Stimulated activated CD8-positive, alpha-beta memory T cell treated with anti-CD3 and anti-CD28 coated beads, Interleukin-2, amount 100 ng/mL, for 1 hour (primary cell): Measurements from ENCODE around the gene DMBT1.

Source experiments
- DNase-seq, 2 donors: peaks; one replicate each; pipeline ENCODE4 v3.0.0-alpha.2; 2020; ENCODE audit warnings: low read depth in 2 of 2

The DMBT1 gene

GRCh38 chr10:122560279-122560804 lies at the start of gene DMBT1:
TSS of gene DMBT1 (plus strand) at chr10:122560754. CDS start at chr10:122560771, 17 bp downstream.
- DNase-seq = no peak

- no peak for DNase-seq
Measured at GRCh38 chr10:122513053-122513452, 47.5 kb upstream of the DMBT1 start.

GRCh38 chr10:122514045-122514840 lies 46.3 kb upstream of the DMBT1 start:
- no peak for DNase-seq

- no peak for DNase-seq
Measured at GRCh38 chr10:122515022-122515424, 45.5 kb upstream of the DMBT1 start.

- peak; percentile 8 to 39 for DNase-seq
Measured at GRCh38 chr10:122515588-122516231, 44.8 kb upstream of the DMBT1 start.

GRCh38 chr10:122516734-122517133 lies 43.8 kb upstream of the DMBT1 start:
- no peak for DNase-seq

GRCh38 chr10:122519144-122519543 lies 41.4 kb upstream of the DMBT1 start:
- DNase-seq = no peak

- no peak for DNase-seq
Measured at GRCh38 chr10:122519873-122520272, 40.7 kb upstream of the DMBT1 start.

- no peak for DNase-seq
Measured at GRCh38 chr10:122521011-122521410, 39.5 kb upstream of the DMBT1 start.

GRCh38 chr10:122524811-122525210 lies 35.7 kb upstream of the DMBT1 start:
- no peak for DNase-seq

GRCh38 chr10:122525788-122526187 lies 34.8 kb upstream of the DMBT1 start:
- no peak for DNase-seq

GRCh38 chr10:122526892-122527291 lies 33.7 kb upstream of the DMBT1 start:
- no peak for DNase-seq

- DNase-seq = no peak
Measured at GRCh38 chr10:122530177-122530576, 30.4 kb upstream of the DMBT1 start.

- no peak for DNase-seq
Measured at GRCh38 chr10:122531261-122531660, 29.3 kb upstream of the DMBT1 start.

GRCh38 chr10:122531939-122532338 lies 28.6 kb upstream of the DMBT1 start:
- DNase-seq = no peak

- DNase-seq = no peak
Measured at GRCh38 chr10:122532601-122533296, 27.8 kb upstream of the DMBT1 start.

GRCh38 chr10:122537545-122537944 lies 23.0 kb upstream of the DMBT1 start:
- no peak for DNase-seq

- DNase-seq = no peak
Measured at GRCh38 chr10:122541541-122542002, 19.0 kb upstream of the DMBT1 start.

- DNase-seq = no peak
Measured at GRCh38 chr10:122543676-122544445, 16.7 kb upstream of the DMBT1 start.

- no peak for DNase-seq
Measured at GRCh38 chr10:122544493-122544892, 16.1 kb upstream of the DMBT1 start.

GRCh38 chr10:122546242-122546641 lies 14.3 kb upstream of the DMBT1 start:
- DNase-seq = no peak
